GM19395 (cell line): ENCODE measurements around the gene CAST.

ENCODE experiments used
- ATAC-seq: cut with Tn5 transposase; IDR thresholded peaks from one replicate; pipeline ENCODE4 v1.9.1; 2021; ENCODE audit warnings: mild to moderate bottlenecking, moderate library complexity; ENCODE audit not compliant: unreplicated experiment

CAST gene

GRCh38 chr5:96664669-96665068, 2.5 kb downstream of the CAST start:
- no peak for ATAC-seq

GRCh38 chr5:96668725-96669124, 6.5 kb downstream of the CAST start:
- ATAC-seq = no peak

GRCh38 chr5:96669909-96670308, 7.7 kb downstream of the CAST start:
- no peak for ATAC-seq

- no peak for ATAC-seq
These were observed 9.3 kb downstream of the CAST start for GRCh38 chr5:96671441-96671840.

GRCh38 chr5:96673127-96673526, 11.0 kb downstream of the CAST start:
- no peak for ATAC-seq

- no peak for ATAC-seq
These were observed 13.7 kb downstream of the CAST start for GRCh38 chr5:96675882-96676281.

GRCh38 chr5:96677496-96677895, 15.3 kb downstream of the CAST start:
- ATAC-seq = no peak

- ATAC-seq = no peak
These were observed 17.1 kb downstream of the CAST start for GRCh38 chr5:96679293-96679692.

GRCh38 chr5:96680759-96681470, 18.7 kb downstream of the CAST start:
- no peak for ATAC-seq

GRCh38 chr5:96683392-96683791, 21.2 kb downstream of the CAST start:
- ATAC-seq = no peak

- no peak for ATAC-seq
These were observed 21.6 kb downstream of the CAST start for GRCh38 chr5:96683810-96684209.

GRCh38 chr5:96687080-96687479, 24.9 kb downstream of the CAST start:
- no peak for ATAC-seq

GRCh38 chr5:96687812-96688453, 25.8 kb downstream of the CAST start:
- ATAC-seq = peak; percentile 93

GRCh38 chr5:96690861-96691260, 28.7 kb downstream of the CAST start:
- no peak for ATAC-seq

GRCh38 chr5:96691503-96692303, 29.5 kb downstream of the CAST start:
- ATAC-seq = no peak

- no peak for ATAC-seq
These were observed 30.3 kb downstream of the CAST start for GRCh38 chr5:96692441-96692840.

- no peak for ATAC-seq
These were observed 37.1 kb downstream of the CAST start for GRCh38 chr5:96699186-96699820.

GRCh38 chr5:96702503-96703383, 40.6 kb downstream of the CAST start:
- ATAC-seq = peak; percentile 65

GRCh38 chr5:96703384-96703920, 41.3 kb downstream of the CAST start:
- peak; percentile 89 for ATAC-seq

GRCh38 chr5:96703995-96704394, 41.8 kb downstream of the CAST start:
- no peak for ATAC-seq
